Naive B cell (primary cell): ENCODE results near the gene ZDHHC13. TPM values are rescaled to one million over a fixed set of nuclear protein-coding genes. Genes with fewer than 3 reads are reported as not detected.

Source experiments
- ATAC-seq, 2 donors: fragments of 150-1000 bp; cut with Tn5 transposase; 2 replicates each; pipeline ENCODE4 v1.10.0; 2021; ENCODE audit warnings: low read depth in 2 of 2, mild to moderate bottlenecking in 2 of 2, moderate library complexity in 2 of 2
- DNase-seq: peaks from one replicate; pipeline ENCODE4 v3.0.0; 2022
- H3K27ac Mint-ChIP-seq, 6 donors: one replicate each; pipeline ENCODE4 v1.8.0; 2020 to 2022; ENCODE audit warnings: mild to moderate bottlenecking in 6 of 6, mixed read lengths in 6 of 6, moderate library complexity in 5 of 6, inconsistent platforms in 2 of 6
- H3K27me3 Mint-ChIP-seq, 3 donors: one replicate each; pipeline ENCODE4 v1.8.0; 2021 to 2022; ENCODE audit warnings: mixed read lengths in 3 of 3, mild to moderate bottlenecking in 1 of 3
- H3K36me3 Mint-ChIP-seq, 2 donors: one replicate each; pipeline ENCODE4 v1.8.0; 2020 to 2022; ENCODE audit warnings: mixed read lengths in 2 of 2, inconsistent platforms in 1 of 2, mild to moderate bottlenecking in 1 of 2
- H3K4me1 Mint-ChIP-seq, 3 donors: one replicate each; pipeline ENCODE4 v1.8.0; 2020 to 2022; ENCODE audit warnings: mixed read lengths in 3 of 3, inconsistent platforms in 1 of 3, mild to moderate bottlenecking in 1 of 3, moderate library complexity in 1 of 3
- H3K4me3 Mint-ChIP-seq, 8 donors: one replicate each; pipeline ENCODE4 v1.8.0; 2020 to 2022; ENCODE audit warnings: mild to moderate bottlenecking in 8 of 8, mixed read lengths in 8 of 8, moderate library complexity in 8 of 8, inconsistent platforms in 2 of 8
- H3K9me3 Mint-ChIP-seq, 7 donors: one replicate each; pipeline ENCODE4 v1.8.0; 2020 to 2022; ENCODE audit warnings: mixed read lengths in 7 of 7, mild to moderate bottlenecking in 5 of 7, inconsistent platforms in 2 of 7, moderate library complexity in 1 of 7
- polyA plus RNA-seq, 6 donors: library from polyadenylated mRNA; unstranded; fragments of 300-500 nt; fragmentation: Illumina TruSeq; gene quantifications; one replicate each; pipeline ENCODE4 v1.2.3, GENCODE V29; 2021; ENCODE audit warnings: low read depth in 6 of 6

Gene ZDHHC13
- polyA plus RNA-seq, 6 donors from 2014 or later: 3.6 to 15.5 (median 12.6) TPM

- Mint-ChIP-seq H3K36me3 (no peaks in the 10 kb centered on the region), H3K27ac (no peak overlapping the region), H3K4me3 (no peak overlapping the region), H3K27me3 (no peaks in the 10 kb centered on the region), H3K9me3 (no peaks in the 10 kb centered on the region), H3K4me1 (no peaks in the 10 kb centered on the region)
- DNase-seq (no peak), ATAC-seq (no peak)
Observed at GRCh38 chr11:19185516-19186052, 68.6 kb downstream of the ZDHHC13 start.

- Mint-ChIP-seq H3K27me3 (no peaks in the 10 kb centered on the region), H3K27ac (no peak overlapping the region), H3K9me3 (no peaks in the 10 kb centered on the region), H3K4me3 (peak overlapping the region in 1 of 8 donors; percentile 45), H3K4me1 (no peaks in the 10 kb centered on the region), H3K36me3 (no peaks in the 10 kb centered on the region)
- DNase-seq (no peak), ATAC-seq (no peak)
Observed at GRCh38 chr11:19187114-19187832, 70.3 kb downstream of the ZDHHC13 start.

DNA sequence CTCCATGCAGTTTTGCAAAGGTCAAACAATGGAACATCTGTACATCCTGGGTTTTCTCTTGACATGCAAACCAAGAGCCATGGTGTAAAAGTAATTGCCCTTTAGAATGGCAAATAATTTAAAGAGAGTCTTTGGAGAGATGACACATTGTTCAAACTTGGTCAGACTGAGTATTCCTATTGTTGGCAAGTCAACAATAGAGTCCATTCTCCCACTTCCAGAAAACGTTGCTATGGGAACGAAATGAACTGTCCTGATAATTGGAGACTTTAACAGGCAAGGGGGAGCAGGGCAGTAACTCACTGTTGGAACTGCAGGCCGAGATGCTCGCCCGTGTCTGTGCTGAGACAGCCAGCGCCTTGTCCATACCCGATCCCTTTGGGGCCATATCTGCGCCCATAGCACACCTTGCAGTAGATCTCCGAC lies 70.9 kb downstream of the ZDHHC13 start:
- H3K27me3 Mint-ChIP-seq: no peaks in the 10 kb centered on the region
- DNase-seq (no peak), ATAC-seq (no peak)
- no peaks in the 10 kb centered on the region for H3K9me3 Mint-ChIP-seq
- H3K36me3 Mint-ChIP-seq: no peaks in the 10 kb centered on the region
- no peak overlapping the region for H3K4me3 Mint-ChIP-seq
- no peaks in the 10 kb centered on the region for H3K4me1 Mint-ChIP-seq
- no peak overlapping the region for H3K27ac Mint-ChIP-seq

DNA sequence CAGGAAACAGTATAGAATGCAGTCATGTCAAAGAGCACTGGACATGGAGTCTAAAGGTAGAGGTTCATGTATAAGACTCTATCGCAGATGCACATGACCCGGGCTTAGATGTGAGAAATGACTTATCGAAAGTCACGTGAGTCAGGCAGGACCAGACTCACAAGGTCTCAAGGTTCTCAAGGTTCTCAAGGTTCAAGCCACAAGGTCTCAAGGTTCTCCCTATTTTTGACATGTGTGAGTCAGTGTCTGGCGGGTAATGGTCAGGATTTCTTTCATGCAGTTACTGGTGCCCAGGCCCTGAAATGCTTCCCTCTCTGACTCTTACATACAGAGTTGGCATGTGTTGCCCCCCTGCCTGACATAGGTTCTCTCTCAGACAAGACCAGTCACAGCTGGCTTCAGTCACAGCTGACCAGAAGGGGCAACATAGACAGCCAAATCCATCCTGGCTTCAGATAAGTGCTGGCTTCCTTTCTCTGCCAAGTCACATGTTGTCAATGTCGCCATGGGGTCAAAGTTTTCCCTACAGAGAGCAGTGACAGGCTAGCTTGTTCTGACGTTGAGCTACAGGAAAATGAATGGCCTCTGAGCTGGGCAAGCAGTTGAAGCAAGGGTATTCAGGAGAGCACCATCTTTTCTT lies 74.7 kb downstream of the ZDHHC13 start:
- no peaks in the 10 kb centered on the region for H3K27me3 Mint-ChIP-seq
- DNase-seq: no peak
- H3K36me3 Mint-ChIP-seq: no peaks in the 10 kb centered on the region
- peak overlapping the region in 1 of 8 donors; percentile 64 for H3K4me3 Mint-ChIP-seq
- H3K9me3 Mint-ChIP-seq: no peaks in the 10 kb centered on the region
- H3K4me1 Mint-ChIP-seq: no peaks in the 10 kb centered on the region
- H3K27ac Mint-ChIP-seq: no peak overlapping the region
- no peak for ATAC-seq

GRCh38 chr11:19193916-19194315 lies 76.9 kb downstream of the ZDHHC13 start:
- Mint-ChIP-seq H3K27me3 (no peaks in the 10 kb centered on the region), H3K36me3 (no peaks in the 10 kb centered on the region), H3K9me3 (no peaks in the 10 kb centered on the region), H3K4me1 (no peaks in the 10 kb centered on the region), H3K27ac (no peak overlapping the region), H3K4me3 (no peak overlapping the region)
- no peak for DNase-seq
- no peak for ATAC-seq

- Mint-ChIP-seq H3K36me3 (no peaks in the 10 kb centered on the region), H3K27ac (no peak overlapping the region)
- ATAC-seq: no peak
Observed at GRCh38 chr11:19194620-19195308, 77.8 kb downstream of the ZDHHC13 start.

DNA sequence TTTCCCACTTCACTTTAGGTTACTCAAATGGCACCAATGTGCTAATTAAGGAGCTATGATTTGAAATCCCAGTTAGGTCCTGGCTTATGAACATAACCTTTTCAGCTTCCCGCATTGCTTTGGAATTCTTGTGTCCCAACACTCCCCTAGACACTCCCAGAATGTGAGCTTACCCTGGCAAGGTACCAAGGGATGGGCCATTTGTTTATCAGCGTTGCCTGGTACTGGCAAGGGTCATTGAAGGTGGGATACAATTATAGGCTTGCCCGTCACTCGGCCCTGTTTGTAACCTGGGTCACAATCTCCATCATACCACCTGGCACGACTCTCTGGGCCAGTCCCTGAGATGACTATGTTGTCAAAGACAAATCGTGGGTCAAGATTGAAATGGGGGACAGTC lies 79.5 kb downstream of the ZDHHC13 start:
- Mint-ChIP-seq H3K4me3 (no peak overlapping the region), H3K27me3 (peaks cover 3 to 24% (median 7%) of the 10 kb centered on the region in 3 donors), H3K27ac (no peak overlapping the region), H3K9me3 (no peaks in the 10 kb centered on the region), H3K36me3 (no peaks in the 10 kb centered on the region), H3K4me1 (no peaks in the 10 kb centered on the region)
- ATAC-seq (no peak), DNase-seq (no peak)

More at GRCh38 chr11:19194620-19195308, 77.8 kb downstream of the ZDHHC13 start:
- Mint-ChIP-seq H3K27me3 (peaks cover 0 to 7% (median 0%) of the 10 kb centered on the region in 3 donors), H3K4me3 (no peak overlapping the region), H3K9me3 (no peaks in the 10 kb centered on the region), H3K4me1 (no peaks in the 10 kb centered on the region)
- no peak for DNase-seq

- no peak overlapping the region for H3K4me3 Mint-ChIP-seq
- H3K36me3 Mint-ChIP-seq: no peaks in the 10 kb centered on the region
- ATAC-seq: no peak
- H3K27me3 Mint-ChIP-seq: peaks cover 3 to 35% (median 7%) of the 10 kb centered on the region in 3 donors
- H3K27ac Mint-ChIP-seq: peak overlapping the region in 1 of 6 donors; percentile 44
- no peaks in the 10 kb centered on the region for H3K9me3 Mint-ChIP-seq
- no peaks in the 10 kb centered on the region for H3K4me1 Mint-ChIP-seq
- no peak for DNase-seq
Observed at GRCh38 chr11:19199048-19199447, 82.1 kb downstream of the ZDHHC13 start.

DNA sequence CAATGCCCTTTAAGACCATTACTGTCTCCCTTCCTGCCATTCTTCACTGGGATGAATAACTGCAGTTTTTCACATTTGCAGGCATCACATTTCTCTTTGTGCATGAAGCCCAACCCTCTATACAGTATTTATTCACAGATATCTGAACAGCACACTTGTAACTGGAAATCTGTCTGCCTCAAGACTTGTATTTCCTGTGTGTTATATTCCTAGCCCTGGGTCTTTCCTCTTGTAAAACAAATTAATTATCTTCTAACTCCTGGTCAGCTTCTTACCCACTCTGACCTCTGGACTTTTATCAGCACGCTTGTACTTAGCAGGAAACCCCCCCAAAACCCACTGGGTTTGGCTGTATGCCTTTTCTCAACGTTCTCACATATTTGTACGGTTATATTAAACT lies 82.8 kb downstream of the ZDHHC13 start:
- H3K27ac Mint-ChIP-seq: no peak overlapping the region

DNA sequence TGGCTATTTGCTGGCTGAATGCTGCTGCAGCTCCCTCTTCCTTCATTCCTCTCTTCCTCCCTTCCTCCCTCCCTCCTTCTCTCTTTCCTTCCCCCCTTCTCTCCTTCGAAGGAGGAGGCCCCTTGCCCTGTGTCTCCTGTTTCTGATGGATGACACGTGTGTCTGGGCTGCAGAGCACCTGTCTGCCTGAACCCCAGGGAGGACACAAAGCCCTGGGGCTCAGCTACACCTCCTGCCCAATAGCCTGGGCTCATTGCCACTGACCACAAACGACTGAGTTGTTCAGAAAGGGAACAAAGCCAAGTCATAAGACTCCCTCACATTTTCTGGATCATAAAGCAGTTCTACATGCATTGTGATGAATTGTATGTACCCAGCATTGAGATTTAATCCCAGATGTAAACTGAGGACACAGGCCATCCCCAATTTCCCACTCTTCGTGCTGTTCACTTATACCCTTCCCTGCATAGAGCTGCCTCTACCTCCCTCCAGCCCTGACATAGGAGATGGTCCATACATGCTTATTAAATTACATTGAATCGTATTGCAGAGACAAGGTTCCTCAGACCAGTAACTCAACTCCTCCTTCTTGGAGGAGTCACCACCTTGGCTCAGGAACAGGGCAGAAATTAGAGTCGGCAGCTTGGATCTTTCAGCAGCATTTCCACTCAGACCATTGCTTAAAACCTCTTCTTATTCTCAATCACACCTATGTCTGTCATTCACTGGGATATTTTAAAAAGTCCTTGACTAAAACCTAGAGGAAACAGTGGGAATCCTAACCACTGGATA lies 83.6 kb downstream of the ZDHHC13 start:
- no peak overlapping the region for H3K4me3 Mint-ChIP-seq
- DNase-seq (no peak), ATAC-seq (no peak)
- H3K4me1 Mint-ChIP-seq: no peaks in the 10 kb centered on the region
- H3K36me3 Mint-ChIP-seq: no peaks in the 10 kb centered on the region
- no peak overlapping the region for H3K27ac Mint-ChIP-seq
- H3K27me3 Mint-ChIP-seq: peaks cover 3 to 35% (median 7%) of the 10 kb centered on the region in 3 donors
- H3K9me3 Mint-ChIP-seq: no peaks in the 10 kb centered on the region

More for the DNA sequence above, 82.8 kb downstream of the ZDHHC13 start:
- peaks cover 3 to 35% (median 7%) of the 10 kb centered on the region in 3 donors for H3K27me3 Mint-ChIP-seq
- H3K4me3 Mint-ChIP-seq: no peak overlapping the region
- H3K36me3 Mint-ChIP-seq: no peaks in the 10 kb centered on the region
- no peak for ATAC-seq
- no peak for DNase-seq
- H3K4me1 Mint-ChIP-seq: no peaks in the 10 kb centered on the region
- no peaks in the 10 kb centered on the region for H3K9me3 Mint-ChIP-seq

- H3K4me1 Mint-ChIP-seq: no peaks in the 10 kb centered on the region
- H3K27ac Mint-ChIP-seq: no peak within 1 kb of the TSS
- no peaks in the 10 kb centered on the region for H3K9me3 Mint-ChIP-seq
- peaks cover 3 to 41% (median 12%) of the 10 kb centered on the region in 3 donors for H3K27me3 Mint-ChIP-seq
- no peak for ATAC-seq
- H3K4me3 Mint-ChIP-seq: no peak within 1 kb of the TSS
- no peak for DNase-seq
- H3K36me3 Mint-ChIP-seq: no peaks in the 10 kb centered on the region
Observed at GRCh38 chr11:19201737-19202605, 85.0 kb downstream of the ZDHHC13 start, which contains the start of gene CSRP3. Gene CSRP3 (minus strand): TSS chr11:19201983. CDS start chr11:19192448, 9,535 bp downstream.

DNA sequence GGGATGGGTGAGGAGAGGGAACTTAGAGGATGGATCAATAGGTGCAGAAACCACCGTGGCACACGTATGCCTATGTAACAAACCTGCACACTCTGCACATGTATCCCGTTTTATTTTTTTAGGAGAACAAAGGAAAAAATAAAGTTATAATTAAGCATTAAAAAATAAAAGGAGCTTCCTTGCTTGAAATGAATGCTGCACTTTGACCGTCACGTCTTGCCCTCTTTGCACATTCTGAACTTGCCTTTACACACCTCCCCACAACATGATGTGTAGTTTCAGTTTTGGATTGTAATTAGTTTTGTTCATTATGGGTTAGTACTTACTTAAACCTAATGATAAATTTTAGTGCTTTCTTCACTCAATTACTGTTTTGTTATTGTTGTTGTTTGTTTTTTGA lies 87.9 kb downstream of the ZDHHC13 start:
- peaks cover 0 to 1% (median 0%) of the 10 kb centered on the region in 7 donors for H3K9me3 Mint-ChIP-seq
- H3K27ac Mint-ChIP-seq: peak overlapping the region in 1 of 6 donors; percentile 36
- H3K4me3 Mint-ChIP-seq: peak overlapping the region in 1 of 8 donors; percentile 30
- DNase-seq: no peak
- H3K4me1 Mint-ChIP-seq: no peaks in the 10 kb centered on the region
- no peaks in the 10 kb centered on the region for H3K36me3 Mint-ChIP-seq
- H3K27me3 Mint-ChIP-seq: peaks cover 24 to 60% (median 30%) of the 10 kb centered on the region in 3 donors
- ATAC-seq: no peak
